NOMO-1 treated with dmso at 0.1 percent for 144 hours (cell line): ENCODE measurements around the gene FAM216B.

Source experiments
- DNase-seq: peaks from one replicate; lab custom pipeline; 2025; ENCODE audit not compliant: unreplicated experiment; lab: John Stamatoyannopoulos, UW

The FAM216B gene

GRCh38 chr13:42821437-42821836 lies 40.1 kb downstream of the FAM216B start:
- DNase-seq: no peak

- no peak for DNase-seq
Observed at GRCh38 chr13:42832341-42833096, 51.1 kb downstream of the FAM216B start.

GRCh38 chr13:42834946-42835345 lies 53.6 kb downstream of the FAM216B start:
- no peak for DNase-seq

- no peak for DNase-seq
Observed at GRCh38 chr13:42836930-42837690, 55.7 kb downstream of the FAM216B start.
